Sigmoid colon (tissue), 4 donors: Measurements from ENCODE around the gene RASD2.

ENCODE experiments used
- CTCF ChIP-seq, 4 experiments: fragments of 450-650 bp in 3 of 4; fragments of 200-600 bp in 1 of 4; IDR thresholded peaks; one replicate each; pipeline ENCODE4 v1.5.1; 2016 to 2019; ENCODE audit warnings: antibody characterized with exemption in 4 of 4, mild to moderate bottlenecking in 3 of 4, moderate library complexity in 2 of 4
- POLR2AphosphoS5 ChIP-seq, 4 donors: sonication (generic); formaldehyde crosslinking; IDR thresholded peaks; one replicate each; pipeline ENCODE4 v1.6.1; 2017; ENCODE audit warnings: antibody characterized with exemption in 4 of 4

DNA sequence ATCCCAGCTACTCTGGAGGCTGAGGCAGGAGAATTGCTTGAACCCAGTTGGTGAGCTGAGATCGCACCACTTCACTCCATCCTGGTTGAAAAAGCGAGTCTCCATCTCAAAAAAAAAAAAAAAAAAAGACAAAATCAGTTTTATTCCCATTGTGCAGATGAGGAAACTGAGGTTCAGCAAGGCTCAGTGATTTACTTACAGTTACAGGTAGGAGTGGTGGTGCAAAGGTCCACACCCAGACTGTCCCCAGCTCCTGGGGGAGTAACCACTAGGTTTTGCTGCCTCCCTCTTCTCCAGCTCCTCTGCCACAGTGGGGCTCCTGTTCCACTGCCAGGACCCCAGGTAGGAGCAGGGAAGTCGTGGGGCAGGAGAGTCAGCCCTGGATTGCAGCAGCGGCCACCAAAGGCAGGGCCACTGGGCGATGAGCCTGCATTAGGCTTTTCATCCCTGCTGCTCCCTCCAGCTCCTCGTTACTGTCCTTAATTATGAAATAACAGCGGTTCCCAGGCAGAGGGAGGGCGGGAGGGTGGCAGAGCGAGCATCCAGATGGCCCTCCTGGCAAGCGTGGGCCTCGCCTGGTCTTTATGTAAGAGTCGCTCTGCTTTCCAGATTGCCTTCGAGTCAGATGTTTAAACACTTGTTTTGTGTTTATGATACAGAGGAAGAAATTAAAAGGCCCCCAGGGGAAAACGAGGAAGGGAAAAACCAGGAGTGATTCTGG is 15.5 kb upstream of the RASD2 start:
- TF ChIP-seq POLR2AphosphoS5 (IDR thresholded peaks at IDR 0.05) = peak; percentile 70 to 80 (median 76)
- TF ChIP-seq CTCF (IDR thresholded peaks at IDR 0.05) = no peak
